Medulla oblongata (tissue), 1 donor: ENCODE data around the gene DISC1.
"Not testable (repeated sequence)": the region's sequence is repeated elsewhere in the genome, so short reads cannot be mapped to it uniquely, and the experiment has no call there.

ENCODE experiments used
- DNase-seq: peaks from one replicate; pipeline ENCODE4 v3.0.0-alpha.2; 2015; ENCODE audit errors: extremely low spot score

Gene DISC1

DNA sequence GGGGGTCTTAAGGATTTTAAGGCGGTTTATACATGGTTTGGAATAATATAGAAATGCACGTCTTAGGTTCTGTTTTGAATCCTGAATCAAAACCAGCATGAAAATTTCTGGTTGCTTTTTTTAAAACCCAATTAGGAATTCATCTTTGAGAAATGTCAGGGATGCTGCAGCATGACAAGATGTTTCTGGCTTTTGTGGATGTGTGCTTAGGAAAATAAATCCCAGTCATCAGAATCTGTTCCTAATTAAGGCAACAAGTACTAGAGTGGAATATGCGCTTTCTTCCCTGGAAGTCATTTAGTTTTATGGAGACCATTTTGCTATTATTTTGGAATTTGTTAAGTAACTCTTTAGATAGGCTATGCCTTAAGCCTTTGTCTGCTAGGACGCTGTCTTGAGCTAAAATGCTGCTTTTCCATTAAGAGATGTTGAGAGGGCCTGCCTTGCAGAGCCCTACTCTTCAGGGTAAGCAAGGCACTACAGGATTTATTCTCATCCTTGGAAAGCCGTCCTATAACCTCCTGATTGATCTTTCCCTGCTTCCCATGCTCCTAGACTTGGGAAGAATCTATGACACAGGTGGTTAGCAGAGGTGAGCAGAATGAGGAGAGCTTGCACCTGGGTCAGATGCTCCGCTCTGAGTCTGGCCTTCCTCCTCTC is 332.8 kb downstream of the DISC1 start:
- DNase-seq = no peak

- DNase-seq = not testable (repeated sequence)
Observed at GRCh38 chr1:231961801-231962200, 335.2 kb downstream of the DISC1 start.

DNA sequence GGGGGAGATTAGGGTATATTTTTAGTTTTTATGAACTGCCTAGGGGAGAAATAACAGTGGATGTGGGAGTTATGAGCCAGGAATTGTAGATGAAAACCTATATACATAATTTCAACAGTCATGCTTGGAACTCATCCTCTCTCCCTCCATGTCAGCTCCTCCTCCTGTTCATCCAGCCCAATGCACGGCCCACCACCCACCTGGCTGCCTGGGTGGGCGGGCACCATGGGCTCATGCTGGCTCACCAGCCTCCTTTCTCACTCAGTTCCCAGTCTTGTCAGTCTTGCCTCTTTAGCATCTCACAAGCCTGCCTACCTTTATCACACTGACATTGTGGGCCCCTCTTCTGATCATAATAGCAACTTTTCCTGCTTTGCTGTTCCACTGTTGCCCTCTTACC is 336.0 kb downstream of the DISC1 start:
- no peak for DNase-seq

GRCh38 chr1:231964241-231964640 is 337.7 kb downstream of the DISC1 start:
- no peak for DNase-seq

GRCh38 chr1:231964961-231965360 is 338.4 kb downstream of the DISC1 start:
- DNase-seq = no peak

GRCh38 chr1:231965615-231966014 is 339.0 kb downstream of the DISC1 start:
- no peak for DNase-seq

DNA sequence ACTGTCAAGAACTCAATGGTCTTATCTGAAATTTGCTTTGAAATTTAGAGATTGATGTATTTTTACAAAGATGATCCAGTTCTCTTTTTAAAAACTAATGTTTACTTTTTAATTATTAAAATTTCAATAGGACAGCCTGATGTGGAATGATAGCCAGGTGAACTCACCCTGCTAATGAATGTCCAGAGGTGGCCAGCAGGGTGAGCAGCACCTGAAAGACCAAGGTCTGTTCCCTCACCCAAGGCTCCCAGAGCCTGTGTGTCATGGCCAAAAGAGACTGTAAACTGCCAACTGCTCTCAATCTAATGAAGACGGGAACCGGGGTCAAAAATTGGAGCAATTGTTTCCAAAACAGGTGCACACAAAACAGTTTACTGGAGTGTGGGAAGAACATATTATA is 340.4 kb downstream of the DISC1 start:
- DNase-seq = no peak

DNA sequence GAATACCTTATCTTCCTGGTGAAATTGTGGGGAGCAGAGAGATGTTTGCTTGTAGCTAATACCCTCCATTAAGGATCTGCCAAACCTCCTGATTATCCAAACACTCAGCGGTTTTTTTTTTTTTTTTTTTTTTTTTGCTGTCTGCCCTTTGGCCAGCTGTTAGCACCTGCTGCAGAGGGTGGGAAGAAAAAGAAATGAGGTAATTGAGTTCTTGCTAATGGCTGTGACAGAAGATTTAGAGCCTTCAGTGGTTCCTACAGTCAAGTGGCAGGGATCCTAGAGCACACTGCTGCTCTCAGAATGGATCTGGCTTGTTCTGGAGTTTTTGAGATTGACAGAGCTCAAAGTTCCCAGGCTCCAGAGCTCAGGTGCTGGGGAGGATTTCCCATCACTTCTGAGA is 342.5 kb downstream of the DISC1 start:
- no peak for DNase-seq

- not testable (repeated sequence) for DNase-seq
Observed at GRCh38 chr1:231969761-231970160, 343.2 kb downstream of the DISC1 start.

DNA sequence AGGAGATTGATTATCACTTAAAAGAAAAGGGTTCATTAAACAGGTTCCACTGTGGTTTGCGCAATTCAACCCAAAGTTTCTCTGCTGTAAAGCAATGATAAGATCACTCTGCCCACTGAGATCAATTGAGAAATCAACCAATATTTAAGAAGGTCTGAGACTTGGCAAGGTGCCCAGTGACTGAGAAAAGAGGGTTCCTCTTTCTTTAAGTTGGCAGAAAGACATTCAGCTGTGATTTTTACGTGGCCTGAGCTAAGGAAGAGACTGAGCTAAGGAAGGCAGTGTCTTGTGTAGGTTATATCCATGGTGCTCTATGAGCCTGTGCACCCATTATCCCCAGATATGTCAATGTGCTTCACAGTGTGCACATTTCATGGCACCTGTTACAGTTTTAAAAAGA is 344.1 kb downstream of the DISC1 start:
- DNase-seq = peak; percentile 58

GRCh38 chr1:231971397-231972110 is 345.0 kb downstream of the DISC1 start:
- DNase-seq = no peak

- DNase-seq = no peak
Observed at GRCh38 chr1:231972111-231972445, 345.5 kb downstream of the DISC1 start.

- DNase-seq = no peak
Observed at GRCh38 chr1:231973830-231974229, 347.2 kb downstream of the DISC1 start.

GRCh38 chr1:231976231-231976630 is 349.6 kb downstream of the DISC1 start:
- DNase-seq = no peak

GRCh38 chr1:231981675-231982074 is 355.1 kb downstream of the DISC1 start:
- DNase-seq = no peak

- no peak for DNase-seq
Observed at GRCh38 chr1:231982871-231983587, 356.4 kb downstream of the DISC1 start.

DNA sequence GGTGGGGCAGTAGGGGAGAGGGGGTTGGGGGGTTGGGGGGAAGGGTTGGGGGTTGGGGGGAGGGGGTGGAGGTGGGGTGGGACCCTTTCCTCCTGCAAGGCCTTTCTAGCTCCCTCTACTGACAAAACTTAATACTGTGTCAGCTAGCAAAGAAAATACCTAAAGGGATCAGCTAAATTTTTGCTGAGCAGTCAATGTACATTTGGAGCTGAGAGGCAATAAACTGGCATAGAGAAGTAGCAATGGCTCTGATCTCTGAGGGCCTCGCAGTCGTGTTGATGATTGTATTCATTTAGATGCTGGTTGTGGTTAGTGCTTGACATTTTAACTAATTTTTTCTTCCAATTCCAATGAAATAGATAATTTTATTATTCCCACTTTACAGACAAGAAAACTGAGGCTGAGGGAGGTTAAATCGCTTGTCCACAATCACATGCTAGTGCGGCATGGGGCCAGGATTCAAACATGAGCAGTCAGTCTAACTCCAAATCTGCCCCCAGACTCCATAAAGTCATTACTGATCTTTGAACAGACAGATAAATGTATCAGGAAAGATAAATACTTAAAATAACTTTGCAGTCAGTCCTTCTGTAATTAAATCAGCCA is 357.1 kb downstream of the DISC1 start:
- DNase-seq = no peak

DNA sequence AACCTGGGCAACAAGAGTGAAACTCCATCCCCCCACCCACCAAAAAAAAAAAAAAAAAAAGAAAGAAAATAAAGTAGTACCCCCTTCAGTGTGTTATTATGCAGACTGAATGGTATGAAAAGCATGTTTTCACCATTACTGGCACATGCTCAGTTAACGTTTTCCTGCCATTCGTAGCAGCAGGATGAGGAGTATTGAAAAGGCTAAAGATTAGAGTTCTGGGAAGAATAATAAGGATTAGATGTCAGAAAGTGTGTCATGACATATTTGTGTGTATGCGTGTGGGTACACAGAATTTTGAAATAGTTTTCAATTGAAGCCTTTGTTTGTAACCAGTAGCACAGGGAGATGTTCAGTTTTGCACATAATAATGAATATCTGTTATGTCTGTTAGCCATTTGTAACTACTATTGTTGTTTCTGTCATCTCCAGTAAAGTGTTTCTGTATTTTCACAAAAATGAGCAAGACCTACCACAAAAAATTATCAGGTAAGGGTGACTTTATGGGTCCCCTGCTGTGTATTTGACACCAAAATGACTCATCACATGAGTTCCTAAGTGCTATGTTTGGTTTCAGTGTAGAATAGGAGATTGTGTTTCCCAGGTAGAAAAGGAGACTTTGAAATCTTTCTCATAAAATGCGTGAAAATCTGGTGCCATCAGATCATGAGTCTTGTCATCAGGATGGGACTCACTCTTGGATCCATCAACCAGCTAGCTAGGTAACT is 358.9 kb downstream of the DISC1 start:
- no peak for DNase-seq

DNA sequence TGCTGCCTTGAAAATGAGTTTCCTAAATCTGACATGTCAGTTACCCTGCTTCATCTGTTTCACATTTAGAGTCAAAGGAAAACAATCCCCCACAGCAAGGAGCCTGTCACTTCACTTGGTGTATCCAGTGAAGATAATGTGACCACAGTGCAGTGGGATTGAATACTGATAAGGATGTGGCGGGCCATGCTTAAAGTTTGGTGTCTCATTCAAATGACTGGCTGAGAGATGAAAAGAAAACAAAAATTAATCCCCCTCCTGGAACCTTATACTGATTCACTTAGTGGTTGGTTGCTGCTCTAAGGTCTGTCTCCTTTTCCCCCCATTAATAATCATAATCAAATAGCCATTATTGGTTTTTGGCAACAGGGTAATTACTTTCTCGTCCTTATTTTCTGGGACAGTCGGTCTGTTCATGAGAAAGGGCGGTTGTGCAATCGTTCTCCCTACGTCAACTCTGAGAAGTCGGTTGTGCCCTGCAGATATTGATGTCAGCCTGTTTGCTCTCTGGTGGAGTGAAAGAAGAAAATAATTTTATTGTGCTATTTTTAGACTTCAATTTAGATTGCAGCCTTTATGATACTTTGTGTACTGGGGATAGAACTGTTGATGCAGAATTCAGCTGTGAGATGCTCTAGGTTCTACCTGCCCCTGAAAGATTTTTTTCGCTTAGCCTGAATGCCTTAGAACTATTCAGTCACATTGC is 360.2 kb downstream of the DISC1 start:
- DNase-seq = no peak

DNA sequence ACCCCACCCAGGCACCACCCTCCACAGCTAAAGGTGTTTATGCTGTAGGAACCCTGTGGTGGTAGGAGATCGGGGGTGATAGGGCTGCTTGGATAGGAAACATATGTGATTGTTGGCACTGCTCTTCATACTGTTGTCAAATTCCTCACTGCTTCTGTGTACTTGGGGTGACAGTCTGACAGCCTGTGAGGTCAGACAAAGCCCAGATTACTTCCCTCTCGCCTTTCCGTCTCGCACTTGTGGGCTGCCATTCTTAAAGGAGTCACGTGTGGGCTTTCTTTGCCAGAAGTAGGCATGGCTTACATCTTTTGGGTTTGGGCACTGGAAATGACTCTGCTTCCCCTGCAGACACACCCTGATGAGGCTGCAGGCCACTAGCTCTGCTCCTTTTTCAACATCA is 363.8 kb downstream of the DISC1 start:
- DNase-seq = no peak

DNA sequence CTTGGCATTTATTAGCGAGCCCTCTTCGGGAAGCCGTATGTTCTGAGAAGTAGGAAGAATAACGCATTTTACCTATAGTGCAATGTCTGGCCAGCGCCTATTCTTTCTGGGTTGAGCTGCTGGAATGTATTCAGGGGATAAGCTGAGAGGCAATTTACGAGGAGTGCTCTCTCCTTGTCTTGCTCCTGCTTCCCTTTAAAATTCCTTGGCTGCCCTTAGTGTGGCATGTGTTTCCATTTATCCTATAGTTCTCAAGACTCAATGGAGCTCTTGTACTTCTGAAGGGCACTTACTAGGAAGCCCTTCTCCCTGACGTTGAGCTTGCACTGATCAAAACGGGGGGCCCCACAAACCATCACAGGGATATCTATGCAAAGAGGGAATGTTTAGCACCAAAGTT is 364.6 kb downstream of the DISC1 start:
- DNase-seq = no peak
